CD4-positive, alpha-beta T cell (primary cell): Measurements from ENCODE around the gene DMTF1. TPM values are rescaled to one million over a fixed set of nuclear protein-coding genes. Genes with fewer than 3 reads are reported as not detected.

Source experiments
- ATAC-seq: fragments of 200-7000 bp; cut with Tn5 transposase; one replicate; pipeline ENCODE4 v1.10.0; 2022; ENCODE audit warnings: mild to moderate bottlenecking; ENCODE audit not compliant: poor library complexity
- CTCF ChIA-PET: fragments of 350-600 bp; sonication (Branson Sonifier 250); formaldehyde crosslinking; loops from one replicate; lab custom pipeline; 2021; ENCODE audit warnings: antibody characterized with exemption, inconsistent platforms; lab: Charles Lee
- POLR2A ChIA-PET: fragments of 350-600 bp; sonication (Branson Sonifier 250); formaldehyde crosslinking; loops from one replicate; lab custom pipeline; 2021; ENCODE audit warnings: antibody characterized with exemption, inconsistent platforms; lab: Charles Lee
- DNase-seq, 14 experiments: peaks; one replicate each; pipeline ENCODE4 v3.0.0-alpha.2; 2013 to 2020; ENCODE audit warnings: mixed read lengths in 2 of 14
- H3K27ac ChIP-seq, 2 donors: one replicate each; pipeline versions ENCODE4 v1.5.1 to v1.7.0; 2013; ENCODE audit warnings: low read length in 2 of 2, low read depth in 1 of 2, mild to moderate bottlenecking in 1 of 2
- H3K27me3 ChIP-seq, 2 experiments: 1 replicate in 1 of 2; 2 replicates in 1 of 2; pipeline versions ENCODE4 v1.6.1 to v1.7.0; 2013; ENCODE audit warnings: low read length in 2 of 2, control low read depth in 1 of 2, mild to moderate bottlenecking in 1 of 2, moderate library complexity in 1 of 2; ENCODE audit not compliant: insufficient read depth in 2 of 2, control insufficient read depth in 1 of 2
- H3K36me3 ChIP-seq: one replicate; pipeline ENCODE4 v1.6.1; 2013; ENCODE audit warnings: low read length, control low read depth; ENCODE audit not compliant: insufficient read depth
- H3K4me1 ChIP-seq: one replicate; pipeline ENCODE4 v1.6.1; 2013; ENCODE audit warnings: low read length, control low read depth; ENCODE audit not compliant: insufficient read depth
- H3K4me3 ChIP-seq: one replicate; pipeline ENCODE4 v1.5.1; 2013; ENCODE audit warnings: mild to moderate bottlenecking, low read length, moderate library complexity
- H3K9me3 ChIP-seq, 2 experiments: 1 replicate in 1 of 2; 2 replicates in 1 of 2; pipeline versions ENCODE4 v1.6.1 to v1.7.0; 2013; ENCODE audit warnings: low read length in 2 of 2, mild to moderate bottlenecking in 2 of 2, control low read depth in 1 of 2, moderate library complexity in 1 of 2; ENCODE audit not compliant: control insufficient read depth in 1 of 2, insufficient read depth in 1 of 2
- H3K27ac Mint-ChIP-seq: one replicate; pipeline ENCODE4 v1.8.0; 2020; ENCODE audit warnings: mixed read lengths
- H3K27me3 Mint-ChIP-seq: one replicate; pipeline ENCODE4 v1.8.0; 2021; ENCODE audit warnings: mixed read lengths
- H3K36me3 Mint-ChIP-seq: one replicate; pipeline ENCODE4 v1.8.0; 2021; ENCODE audit warnings: low read depth, mixed read lengths
- H3K4me1 Mint-ChIP-seq: one replicate; pipeline ENCODE4 v1.8.0; 2021; ENCODE audit warnings: low read depth, mixed read lengths
- H3K4me3 Mint-ChIP-seq: one replicate; pipeline ENCODE4 v1.8.0; 2020; ENCODE audit warnings: mild to moderate bottlenecking, mixed read lengths
- H3K9me3 Mint-ChIP-seq: one replicate; pipeline ENCODE4 v1.8.0; 2020; ENCODE audit warnings: mixed read lengths
- CTCF ChIP-seq: fragments of 200-600 bp; IDR thresholded peaks from one replicate; pipeline ENCODE4 v1.8.0; 2022; ENCODE audit warnings: antibody characterized with exemption, mild to moderate bottlenecking
- intact Hi-C, 2 experiments: fragments of 100-400 bp; cut with DNase I in 1 of 2; cut with micrococcal nuclease in 1 of 2; formaldehyde crosslinking; loops; one replicate each; pipeline versions ENCODE4 v1.15.1 to v1.9.0; 2023 to 2025; cut with DNase I, micrococcal nuclease
- total RNA-seq, 174 experiments: library from RNA in 2 of 174; stranded (reverse) in 2 of 174; gene quantifications; one replicate each; pipeline ENCODE4 v1.2.3 and lab custom pipeline; 2021 to 2026

The DMTF1 gene
- total RNA-seq, 2 experiments from 2014 or later = 114 to 115 TPM

DNA sequence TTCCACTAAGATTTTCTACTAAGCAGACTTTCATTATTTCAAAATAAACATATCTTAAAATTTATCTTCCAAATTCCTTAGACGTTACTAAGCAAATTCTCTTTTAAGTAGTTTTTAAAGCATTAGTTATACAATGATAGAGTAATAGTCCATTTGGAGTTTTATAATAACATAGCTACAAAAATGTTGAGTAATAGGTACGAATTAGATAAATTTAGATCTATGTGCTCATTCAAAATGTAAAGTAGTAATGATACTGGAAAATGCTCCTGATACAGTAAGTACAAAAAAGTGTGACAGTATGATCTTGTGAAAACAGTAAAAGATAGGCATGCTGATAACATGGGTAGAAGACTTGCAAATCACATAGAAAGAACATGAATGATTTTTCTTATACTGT, 4.5 kb downstream of the DMTF1 start:
- ChIA-PET CTCF (no interaction called here), POLR2A (interaction anchor here (0.6 to 7.2 kb wide), 2 partner anchors 42 to 60 kb away, joined by 3 to 357 read pairs; partner anchors contain the start of gene TMEM243)
- no peak overlapping the region for H3K4me3 ChIP-seq
- peaks cover 81% of the 10 kb centered on the region for H3K4me1 Mint-ChIP-seq
- peak overlapping the region; percentile 64 for H3K4me3 Mint-ChIP-seq
- H3K36me3 ChIP-seq = peaks cover 2% of the 10 kb centered on the region
- H3K9me3 ChIP-seq = no peaks in the 10 kb centered on the region
- H3K27me3 ChIP-seq = no peaks in the 10 kb centered on the region
- H3K36me3 Mint-ChIP-seq = peaks cover 39% of the 10 kb centered on the region
- no peak for DNase-seq
- TF ChIP-seq CTCF = no peak
- no peak for ATAC-seq
- intact Hi-C loops = loop anchor here in 1 of 2 experiments (5.0 kb wide), 1 partner anchor 41 kb away; no protein-coding TSS in a partner anchor
- H3K27me3 Mint-ChIP-seq = no peaks in the 10 kb centered on the region
- no peak overlapping the region for H3K27ac ChIP-seq
- H3K4me1 ChIP-seq = peaks cover 8% of the 10 kb centered on the region
- no peaks in the 10 kb centered on the region for H3K9me3 Mint-ChIP-seq
- H3K27ac Mint-ChIP-seq = peak overlapping the region; percentile 1

DNA sequence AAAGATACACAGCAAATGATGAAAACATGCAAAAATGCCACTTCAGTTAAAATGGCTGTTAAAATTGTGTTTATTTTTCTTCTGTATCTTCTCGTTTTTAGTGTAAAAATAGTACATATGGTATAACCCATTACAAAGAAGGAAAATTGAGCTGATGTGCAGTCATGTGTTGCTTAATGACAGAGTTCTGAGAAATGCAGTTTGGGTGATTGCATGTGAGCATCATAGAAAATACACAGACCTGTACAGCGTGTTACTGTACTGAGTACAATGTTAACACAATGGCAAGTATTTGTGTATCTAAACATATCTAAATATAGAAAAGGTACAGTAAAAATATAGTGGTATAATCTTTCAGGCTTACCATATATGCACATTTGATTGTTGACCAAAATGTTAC, 7.3 kb downstream of the DMTF1 start:
- peaks cover 73% of the 10 kb centered on the region for H3K4me1 Mint-ChIP-seq
- no peak for TF ChIP-seq CTCF
- H3K27ac Mint-ChIP-seq = no peak overlapping the region
- CTCF ChIA-PET = interaction anchor here (0.7 kb wide), 1 partner anchor 11 kb away, joined by 3 read pairs; no protein-coding TSS in a partner anchor
- no peaks in the 10 kb centered on the region for H3K27me3 ChIP-seq
- intact Hi-C loops = loop anchor here in 1 of 2 experiments (5.0 kb wide), 1 partner anchor 38 kb away; no protein-coding TSS in a partner anchor
- H3K4me3 Mint-ChIP-seq = no peak overlapping the region
- peaks cover 23% of the 10 kb centered on the region for H3K36me3 ChIP-seq
- H3K4me3 ChIP-seq = no peak overlapping the region
- POLR2A ChIA-PET = interaction anchor here (1.6 kb wide), 1 partner anchor 60 kb away, joined by 3 read pairs; the partner anchor contains the start of gene TMEM243
- H3K9me3 ChIP-seq = no peaks in the 10 kb centered on the region
- H3K4me1 ChIP-seq = peaks cover 2% of the 10 kb centered on the region
- H3K27me3 Mint-ChIP-seq = no peaks in the 10 kb centered on the region
- H3K27ac ChIP-seq = no peak overlapping the region
- no peak for ATAC-seq
- peaks cover 46% of the 10 kb centered on the region for H3K36me3 Mint-ChIP-seq
- no peak for DNase-seq
- H3K9me3 Mint-ChIP-seq = no peaks in the 10 kb centered on the region

GRCh38 chr7:87164433-87164832, 12.2 kb downstream of the DMTF1 start:
- H3K4me1 ChIP-seq = peaks cover 2% of the 10 kb centered on the region
- POLR2A ChIA-PET = interaction anchor here (2.4 kb wide), 1 partner anchor 55 kb away, joined by 9 read pairs; the partner anchor contains the start of gene TMEM243
- CTCF ChIA-PET = interaction anchor here (0.6 kb wide), 1 partner anchor 443 kb away, joined by 4 read pairs; no protein-coding TSS in a partner anchor
- H3K36me3 ChIP-seq = peaks cover 69% of the 10 kb centered on the region
- ATAC-seq (no peak), DNase-seq (no peak)
- TF ChIP-seq CTCF = no peak
- Mint-ChIP-seq H3K36me3 (peaks cover 75% of the 10 kb centered on the region), H3K27ac (no peak overlapping the region), H3K27me3 (no peaks in the 10 kb centered on the region), H3K4me3 (no peak overlapping the region), H3K9me3 (no peaks in the 10 kb centered on the region), H3K4me1 (peaks cover 66% of the 10 kb centered on the region)
- H3K9me3 ChIP-seq = no peaks in the 10 kb centered on the region
- intact Hi-C loops = loop anchor here in 1 of 2 experiments (5.0 kb wide), 1 partner anchor 33 kb away; no protein-coding TSS in a partner anchor
- no peak overlapping the region for H3K4me3 ChIP-seq
- no peaks in the 10 kb centered on the region for H3K27me3 ChIP-seq
- no peak overlapping the region for H3K27ac ChIP-seq
